Vagina (tissue), 2 donors: ENCODE data around the gene IL17C.

Experiments
- CTCF ChIP-seq, 3 experiments: fragments of 450-650 bp in 2 of 3; fragments of 200-600 bp in 1 of 3; sonication (generic) in 1 of 3; IDR thresholded peaks; one replicate each; pipeline ENCODE4 v1.5.1; 2017 to 2019; ENCODE audit warnings: antibody characterized with exemption in 3 of 3, mild to moderate bottlenecking in 2 of 3, moderate library complexity in 2 of 3
- POLR2AphosphoS5 ChIP-seq, 2 donors: sonication (generic); formaldehyde crosslinking; IDR thresholded peaks; one replicate each; pipeline ENCODE4 v1.9.0; 2017; ENCODE audit warnings: antibody characterized with exemption in 2 of 2, mild to moderate bottlenecking in 2 of 2, low read depth in 1 of 2; ENCODE audit not compliant: insufficient read depth in 1 of 2

GRCh38 chr16:88636488-88637265 lies 1.7 kb upstream of the IL17C start:
- no peak for TF ChIP-seq CTCF (IDR thresholded peaks at IDR 0.05)
- no peak for TF ChIP-seq POLR2AphosphoS5 (IDR thresholded peaks at IDR 0.05; ENCODE audit: insufficient read depth in 1 of 2, low read depth in 1 of 2)
